Diencephalon (tissue), 1 donor: ENCODE data around the gene SOCS7. TPM values are rescaled to one million over a fixed set of nuclear protein-coding genes. Genes with fewer than 3 reads are reported as not detected.

Experiments used
- total RNA-seq: library from RNA; depleted of rRNA; stranded (reverse); fragments of >200 nt; gene quantifications from one replicate; pipeline ENCODE4 v1.2.3, GENCODE V29; 2014

Gene SOCS7, protein sequence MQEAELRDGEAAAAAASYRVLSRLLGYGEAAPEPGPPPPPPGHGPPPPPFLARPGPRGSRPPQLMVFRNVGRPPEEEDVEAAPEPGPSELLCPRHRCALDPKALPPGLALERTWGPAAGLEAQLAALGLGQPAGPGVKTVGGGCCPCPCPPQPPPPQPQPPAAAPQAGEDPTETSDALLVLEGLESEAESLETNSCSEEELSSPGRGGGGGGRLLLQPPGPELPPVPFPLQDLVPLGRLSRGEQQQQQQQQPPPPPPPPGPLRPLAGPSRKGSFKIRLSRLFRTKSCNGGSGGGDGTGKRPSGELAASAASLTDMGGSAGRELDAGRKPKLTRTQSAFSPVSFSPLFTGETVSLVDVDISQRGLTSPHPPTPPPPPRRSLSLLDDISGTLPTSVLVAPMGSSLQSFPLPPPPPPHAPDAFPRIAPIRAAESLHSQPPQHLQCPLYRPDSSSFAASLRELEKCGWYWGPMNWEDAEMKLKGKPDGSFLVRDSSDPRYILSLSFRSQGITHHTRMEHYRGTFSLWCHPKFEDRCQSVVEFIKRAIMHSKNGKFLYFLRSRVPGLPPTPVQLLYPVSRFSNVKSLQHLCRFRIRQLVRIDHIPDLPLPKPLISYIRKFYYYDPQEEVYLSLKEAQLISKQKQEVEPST
- total RNA-seq = 44.1 TPM

DNA sequence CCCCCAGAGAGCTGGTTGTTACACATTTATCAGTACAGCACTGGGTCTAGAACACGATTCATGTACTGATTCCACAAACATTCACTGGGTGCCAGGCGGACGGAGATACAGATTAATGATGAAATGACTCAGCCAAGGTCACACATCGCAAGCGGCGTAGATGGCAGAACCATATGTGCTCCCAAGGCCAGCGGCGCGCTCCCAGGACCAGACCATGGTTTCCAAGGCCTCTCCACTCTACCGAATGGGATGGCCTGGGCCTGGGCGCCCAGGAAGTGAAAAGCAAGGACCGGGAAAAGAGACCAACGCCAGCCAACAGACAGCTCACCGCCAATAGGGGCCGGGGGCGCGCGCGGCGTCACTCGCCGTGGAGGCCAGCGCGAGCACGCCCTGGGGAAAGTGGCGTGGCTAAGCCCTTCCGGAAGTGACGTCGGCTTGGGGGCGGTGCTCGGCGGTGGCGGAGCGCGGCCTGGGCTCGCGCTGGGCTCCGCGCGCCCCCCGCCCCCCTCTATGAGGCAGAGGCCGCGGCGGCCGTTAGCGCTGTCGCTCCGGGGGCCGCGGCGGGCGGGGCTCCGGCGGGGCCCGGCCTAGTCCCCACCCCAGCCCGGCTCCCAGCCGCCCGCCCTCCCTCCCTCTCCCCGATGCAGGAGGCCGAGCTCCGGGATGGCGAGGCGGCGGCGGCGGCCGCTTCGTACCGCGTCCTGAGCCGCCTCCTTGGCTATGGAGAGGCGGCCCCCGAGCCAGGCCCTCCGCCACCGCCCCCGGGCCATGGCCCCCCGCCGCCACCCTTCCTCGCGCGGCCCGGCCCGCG lies at the start of gene SOCS7:
SOCS7 (plus strand) TSS at position 433 of the 811 bp plus-strand sequence; CDS start at position 642, 209 bp downstream.

GRCh38 chr17:38343608-38344419 lies 7.8 kb upstream of the SOCS7 start, which contains the start of gene GPR179:
Gene GPR179, minus strand, starts transcription at chr17:38343956. Its CDS starts 167 bp downstream, at chr17:38343789.

GRCh38 chr17:38428112-38428642 lies 76.5 kb downstream of the SOCS7 start, which contains the start of gene ARHGAP23:
Gene ARHGAP23, plus strand, starts transcription at chr17:38428464. Its CDS starts 22 bp downstream, at chr17:38428486.

Other genes with a start within 250 kb of the SOCS7 start
- gene TBC1D3E, start 223.9 kb upstream of the SOCS7 start, total RNA-seq = not detected
- gene TBC1D3, start 159.3 kb upstream of the SOCS7 start, total RNA-seq = not detected
- 20.3 TPM for gene MRPL45, start 54.7 kb upstream of the SOCS7 start, total RNA-seq
- gene GPR179, start 7.9 kb upstream of the SOCS7 start, total RNA-seq = 4.6 TPM
- gene ARHGAP23, start 76.6 kb downstream of the SOCS7 start, total RNA-seq = 51.2 TPM